GM12873 (cell line): ENCODE results near the gene FMN1.

Source experiments
- TF ChIP-seq, protein P1 (sequence below): IDR thresholded peaks from 2 replicates; pipeline ENCODE4 v1.5.1; 2012; ENCODE audit warnings: low read depth, mild to moderate bottlenecking, moderate library complexity, low read length, control low read depth; ENCODE audit not compliant: insufficient read depth; ENCODE audit errors: missing control alignments

Gene FMN1

GRCh38 chr15:32735989-32736700, 458.4 kb downstream of the FMN1 start:
- TF ChIP-seq, protein P1, sequence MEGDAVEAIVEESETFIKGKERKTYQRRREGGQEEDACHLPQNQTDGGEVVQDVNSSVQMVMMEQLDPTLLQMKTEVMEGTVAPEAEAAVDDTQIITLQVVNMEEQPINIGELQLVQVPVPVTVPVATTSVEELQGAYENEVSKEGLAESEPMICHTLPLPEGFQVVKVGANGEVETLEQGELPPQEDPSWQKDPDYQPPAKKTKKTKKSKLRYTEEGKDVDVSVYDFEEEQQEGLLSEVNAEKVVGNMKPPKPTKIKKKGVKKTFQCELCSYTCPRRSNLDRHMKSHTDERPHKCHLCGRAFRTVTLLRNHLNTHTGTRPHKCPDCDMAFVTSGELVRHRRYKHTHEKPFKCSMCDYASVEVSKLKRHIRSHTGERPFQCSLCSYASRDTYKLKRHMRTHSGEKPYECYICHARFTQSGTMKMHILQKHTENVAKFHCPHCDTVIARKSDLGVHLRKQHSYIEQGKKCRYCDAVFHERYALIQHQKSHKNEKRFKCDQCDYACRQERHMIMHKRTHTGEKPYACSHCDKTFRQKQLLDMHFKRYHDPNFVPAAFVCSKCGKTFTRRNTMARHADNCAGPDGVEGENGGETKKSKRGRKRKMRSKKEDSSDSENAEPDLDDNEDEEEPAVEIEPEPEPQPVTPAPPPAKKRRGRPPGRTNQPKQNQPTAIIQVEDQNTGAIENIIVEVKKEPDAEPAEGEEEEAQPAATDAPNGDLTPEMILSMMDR, result no peak

GRCh38 chr15:32733281-32733680, 461.2 kb downstream of the FMN1 start:
- TF ChIP-seq, protein P1, result no peak

- TF ChIP-seq, protein P1, result no peak
These were observed 461.8 kb downstream of the FMN1 start for GRCh38 chr15:32732574-32733157.

- TF ChIP-seq, protein P1, result no peak
These were observed 463.5 kb downstream of the FMN1 start for GRCh38 chr15:32730677-32731654.

DNA sequence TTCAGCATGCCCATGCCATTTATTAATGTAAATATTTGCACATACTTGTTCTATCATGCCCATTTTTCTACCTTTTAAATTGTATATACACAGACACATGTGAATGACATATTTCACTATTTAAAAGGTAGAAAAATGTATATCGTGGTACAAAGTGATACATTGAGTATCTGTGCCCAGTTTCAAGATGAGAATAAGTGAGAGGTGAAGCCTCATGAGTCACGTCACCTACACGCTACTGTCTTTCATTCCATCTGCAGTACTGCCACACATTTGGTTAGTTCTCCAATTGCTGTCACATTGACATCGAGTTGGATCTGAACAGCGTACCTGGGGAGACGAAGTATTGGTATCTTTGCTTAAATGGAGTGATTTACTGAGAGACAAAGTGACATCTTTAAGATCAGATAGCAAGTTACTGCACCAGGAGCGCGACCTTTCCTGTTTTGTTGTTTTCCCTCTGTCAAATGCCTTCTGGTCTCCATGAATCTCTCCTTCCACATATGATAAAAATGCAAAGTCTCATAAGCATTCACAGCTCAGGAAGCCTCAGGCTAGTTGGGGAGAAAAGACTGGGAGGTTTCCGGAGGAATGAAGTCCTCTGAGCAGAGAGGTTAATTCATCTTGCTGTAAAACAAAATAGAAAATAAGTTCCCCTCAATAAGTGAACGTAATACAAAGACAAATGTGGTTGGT, 464.7 kb downstream of the FMN1 start:
- TF ChIP-seq, protein P1, result no peak

DNA sequence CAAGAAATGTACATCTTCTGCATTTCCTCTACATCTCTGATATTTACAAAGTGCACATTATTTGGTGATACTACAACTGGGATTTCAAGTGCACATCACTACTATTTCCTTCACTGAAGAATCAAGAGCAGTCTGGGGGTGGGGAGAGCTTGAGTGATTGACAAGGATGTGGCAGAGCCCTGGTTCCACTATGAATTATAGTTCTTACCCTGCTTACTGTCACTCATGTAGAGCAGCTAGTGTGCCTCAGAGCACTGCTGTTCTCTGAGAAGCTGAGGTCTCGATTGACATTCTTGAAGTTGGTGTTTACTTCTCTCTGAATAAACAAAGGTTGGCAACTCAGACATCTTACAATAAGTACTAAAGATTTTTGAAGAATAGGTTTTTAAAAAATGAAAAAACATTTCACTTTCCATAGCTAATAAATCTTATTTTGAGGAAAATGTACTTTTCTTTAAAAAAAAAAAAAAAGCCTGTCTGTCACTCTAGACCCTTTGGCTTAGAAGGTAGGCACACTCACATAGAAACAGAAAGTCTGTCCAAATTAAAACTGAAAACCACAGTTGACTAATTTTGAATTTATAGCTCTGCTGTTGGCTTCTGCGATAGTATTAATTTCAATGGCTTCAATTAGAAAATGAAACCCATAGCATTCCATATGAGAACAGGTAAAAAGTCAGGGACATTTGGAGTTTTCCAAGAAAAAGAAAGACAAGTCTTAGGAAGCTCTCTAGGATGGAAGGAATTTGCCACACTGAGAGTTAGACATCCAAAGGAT, 471.2 kb downstream of the FMN1 start:
- TF ChIP-seq, protein P1, result no peak
